ENCODE data around the gene KIF2C. TPM values are rescaled to one million over a fixed set of nuclear protein-coding genes. Genes with fewer than 3 reads are reported as not detected.
"Not testable (repeated sequence)": the region's sequence is repeated elsewhere in the genome, so short reads cannot be mapped to it uniquely, and the experiment has no call there.

KIF2C gene
- polyA plus RNA-seq, result 1 to 10 TPM; 4.5 to 9.4 TPM

- H3K36me3 ChIP-seq (ENCODE audit: control insufficient read depth in 2 of 2, insufficient read depth in 2 of 2, low read length in 1 of 2), result no peaks in the 10 kb centered on the region
- H3K9me3 ChIP-seq (ENCODE audit: control insufficient read depth in 2 of 2, insufficient read depth in 1 of 2, low read depth in 1 of 2, low read length in 1 of 2), result no peaks in the 10 kb centered on the region
- no peaks in the 10 kb centered on the region for H3K4me1 ChIP-seq (ENCODE audit: control insufficient read depth in 2 of 2, insufficient read depth in 2 of 2, low read length in 1 of 2)
- H3K27me3 ChIP-seq (ENCODE audit: control insufficient read depth in 1 of 2, insufficient read depth in 2 of 2, low read length in 2 of 2), result no peaks in the 10 kb centered on the region
- 0% methylated on average over 57 of the region's 57 CpGs for WGBS, 2 donors
- H3K27ac ChIP-seq (ENCODE audit: low read depth in 2 of 2, low read length in 1 of 2), result peak within 1 kb of the TSS; percentile 90 to 95
- peak within 1 kb of the TSS; percentile 60 to 84 for H3K4me3 ChIP-seq (ENCODE audit: low read depth in 1 of 2, low read length in 2 of 2)
Observed at GRCh38 chr1:44739307-44740178, at the start of gene KIF2C. Gene KIF2C (plus strand): TSS chr1:44739837. CDS start chr1:44739933, 96 bp downstream.

- no peaks in the 10 kb centered on the region for H3K36me3 ChIP-seq (ENCODE audit: control insufficient read depth in 2 of 2, insufficient read depth in 2 of 2, low read length in 1 of 2)
- WGBS, 2 donors, result 82 to 88% methylated on average over 2 of the region's 2 CpGs
- no peaks in the 10 kb centered on the region for H3K4me1 ChIP-seq (ENCODE audit: control insufficient read depth in 2 of 2, insufficient read depth in 2 of 2, low read length in 1 of 2)
- no peak overlapping the region for H3K4me3 ChIP-seq (ENCODE audit: low read depth in 1 of 2, low read length in 2 of 2)
- H3K9me3 ChIP-seq (ENCODE audit: control insufficient read depth in 2 of 2, insufficient read depth in 1 of 2, low read depth in 1 of 2, low read length in 1 of 2), result no peaks in the 10 kb centered on the region
- H3K27ac ChIP-seq (ENCODE audit: low read depth in 2 of 2, low read length in 1 of 2), result no peak overlapping the region
- no peaks in the 10 kb centered on the region for H3K27me3 ChIP-seq (ENCODE audit: control insufficient read depth in 1 of 2, insufficient read depth in 2 of 2, low read length in 2 of 2)
Observed at GRCh38 chr1:44693159-44693558, 46.5 kb upstream of the KIF2C start.

- Histone ChIP-seq H3K27ac (ENCODE audit: low read depth in 2 of 2, low read length in 1 of 2) (no peak overlapping the region), H3K27me3 (ENCODE audit: control insufficient read depth in 1 of 2, insufficient read depth in 2 of 2, low read length in 2 of 2) (no peaks in the 10 kb centered on the region)
- WGBS, 2 donors, result 95 to 97% methylated on average over 3 of the region's 3 CpGs
Observed at GRCh38 chr1:44693900-44694299, 45.7 kb upstream of the KIF2C start.

GRCh38 chr1:44694863-44695478, 44.7 kb upstream of the KIF2C start:
- Histone ChIP-seq H3K4me3 (ENCODE audit: low read depth in 1 of 2, low read length in 2 of 2) (no peak overlapping the region), H3K4me1 (ENCODE audit: control insufficient read depth in 2 of 2, insufficient read depth in 2 of 2, low read length in 1 of 2) (no peaks in the 10 kb centered on the region), H3K36me3 (ENCODE audit: control insufficient read depth in 2 of 2, insufficient read depth in 2 of 2, low read length in 1 of 2) (no peaks in the 10 kb centered on the region), H3K27ac (ENCODE audit: low read depth in 2 of 2, low read length in 1 of 2) (no peak overlapping the region), H3K27me3 (ENCODE audit: control insufficient read depth in 1 of 2, insufficient read depth in 2 of 2, low read length in 2 of 2) (no peaks in the 10 kb centered on the region), H3K9me3 (ENCODE audit: control insufficient read depth in 2 of 2, insufficient read depth in 1 of 2, low read depth in 1 of 2, low read length in 1 of 2) (no peaks in the 10 kb centered on the region)
- 91 to 92% methylated on average over 7 of the region's 7 CpGs for WGBS, 2 donors

More at GRCh38 chr1:44693900-44694299, 45.7 kb upstream of the KIF2C start:
- H3K4me3 ChIP-seq (ENCODE audit: low read depth in 1 of 2, low read length in 2 of 2), result no peak overlapping the region
- H3K4me1 ChIP-seq (ENCODE audit: control insufficient read depth in 2 of 2, insufficient read depth in 2 of 2, low read length in 1 of 2), result no peaks in the 10 kb centered on the region
- H3K36me3 ChIP-seq (ENCODE audit: control insufficient read depth in 2 of 2, insufficient read depth in 2 of 2, low read length in 1 of 2), result no peaks in the 10 kb centered on the region
- H3K9me3 ChIP-seq (ENCODE audit: control insufficient read depth in 2 of 2, insufficient read depth in 1 of 2, low read depth in 1 of 2, low read length in 1 of 2), result no peaks in the 10 kb centered on the region

GRCh38 chr1:44695671-44696070, 44.0 kb upstream of the KIF2C start:
- H3K4me3 ChIP-seq (ENCODE audit: low read depth in 1 of 2, low read length in 2 of 2), result no peak overlapping the region
- H3K9me3 ChIP-seq (ENCODE audit: control insufficient read depth in 2 of 2, insufficient read depth in 1 of 2, low read depth in 1 of 2, low read length in 1 of 2), result no peaks in the 10 kb centered on the region
- H3K4me1 ChIP-seq (ENCODE audit: control insufficient read depth in 2 of 2, insufficient read depth in 2 of 2, low read length in 1 of 2), result no peaks in the 10 kb centered on the region
- no peak overlapping the region for H3K27ac ChIP-seq (ENCODE audit: low read depth in 2 of 2, low read length in 1 of 2)
- H3K36me3 ChIP-seq (ENCODE audit: control insufficient read depth in 2 of 2, insufficient read depth in 2 of 2, low read length in 1 of 2), result no peaks in the 10 kb centered on the region
- H3K27me3 ChIP-seq (ENCODE audit: control insufficient read depth in 1 of 2, insufficient read depth in 2 of 2, low read length in 2 of 2), result no peaks in the 10 kb centered on the region
- WGBS, 2 donors, result 93 to 95% methylated on average over 4 of the region's 4 CpGs

GRCh38 chr1:44696101-44696500, 43.5 kb upstream of the KIF2C start:
- 90 to 91% methylated on average over 3 of the region's 3 CpGs for WGBS, 2 donors
- no peak overlapping the region for H3K27ac ChIP-seq (ENCODE audit: low read depth in 2 of 2, low read length in 1 of 2)

GRCh38 chr1:44696789-44697345, 42.8 kb upstream of the KIF2C start:
- Histone ChIP-seq H3K4me3 (ENCODE audit: low read depth in 1 of 2, low read length in 2 of 2) (no peak overlapping the region), H3K36me3 (ENCODE audit: control insufficient read depth in 2 of 2, insufficient read depth in 2 of 2, low read length in 1 of 2) (no peaks in the 10 kb centered on the region), H3K4me1 (ENCODE audit: control insufficient read depth in 2 of 2, insufficient read depth in 2 of 2, low read length in 1 of 2) (no peaks in the 10 kb centered on the region), H3K9me3 (ENCODE audit: control insufficient read depth in 2 of 2, insufficient read depth in 1 of 2, low read depth in 1 of 2, low read length in 1 of 2) (no peaks in the 10 kb centered on the region), H3K27ac (ENCODE audit: low read depth in 2 of 2, low read length in 1 of 2) (no peak overlapping the region), H3K27me3 (ENCODE audit: control insufficient read depth in 1 of 2, insufficient read depth in 2 of 2, low read length in 2 of 2) (no peaks in the 10 kb centered on the region)
- 79 to 80% methylated on average over 7 of the region's 7 CpGs for WGBS, 2 donors

More at GRCh38 chr1:44696101-44696500, 43.5 kb upstream of the KIF2C start:
- no peaks in the 10 kb centered on the region for H3K4me1 ChIP-seq (ENCODE audit: control insufficient read depth in 2 of 2, insufficient read depth in 2 of 2, low read length in 1 of 2)
- no peaks in the 10 kb centered on the region for H3K27me3 ChIP-seq (ENCODE audit: control insufficient read depth in 1 of 2, insufficient read depth in 2 of 2, low read length in 2 of 2)
- no peaks in the 10 kb centered on the region for H3K9me3 ChIP-seq (ENCODE audit: control insufficient read depth in 2 of 2, insufficient read depth in 1 of 2, low read depth in 1 of 2, low read length in 1 of 2)
- H3K36me3 ChIP-seq (ENCODE audit: control insufficient read depth in 2 of 2, insufficient read depth in 2 of 2, low read length in 1 of 2), result no peaks in the 10 kb centered on the region
- H3K4me3 ChIP-seq (ENCODE audit: low read depth in 1 of 2, low read length in 2 of 2), result no peak overlapping the region

GRCh38 chr1:44698138-44698537, 41.5 kb upstream of the KIF2C start:
- WGBS, 2 donors, result 86 to 94% methylated on average over 3 of the region's 3 CpGs
- Histone ChIP-seq H3K4me1 (ENCODE audit: control insufficient read depth in 2 of 2, insufficient read depth in 2 of 2, low read length in 1 of 2) (peaks cover 0 to 2% of the 10 kb centered on the region in 2 donors), H3K27me3 (ENCODE audit: control insufficient read depth in 1 of 2, insufficient read depth in 2 of 2, low read length in 2 of 2) (no peaks in the 10 kb centered on the region), H3K9me3 (ENCODE audit: control insufficient read depth in 2 of 2, insufficient read depth in 1 of 2, low read depth in 1 of 2, low read length in 1 of 2) (no peaks in the 10 kb centered on the region), H3K36me3 (ENCODE audit: control insufficient read depth in 2 of 2, insufficient read depth in 2 of 2, low read length in 1 of 2) (no peaks in the 10 kb centered on the region), H3K27ac (ENCODE audit: low read depth in 2 of 2, low read length in 1 of 2) (no peak overlapping the region), H3K4me3 (ENCODE audit: low read depth in 1 of 2, low read length in 2 of 2) (no peak overlapping the region)

- not testable (repeated sequence) for H3K4me1 ChIP-seq (ENCODE audit: control insufficient read depth in 2 of 2, insufficient read depth in 2 of 2, low read length in 1 of 2); H3K27ac ChIP-seq (ENCODE audit: low read depth in 2 of 2, low read length in 1 of 2); H3K4me3 ChIP-seq (ENCODE audit: low read depth in 1 of 2, low read length in 2 of 2); H3K27me3 ChIP-seq (ENCODE audit: control insufficient read depth in 1 of 2, insufficient read depth in 2 of 2, low read length in 2 of 2); H3K36me3 ChIP-seq (ENCODE audit: control insufficient read depth in 2 of 2, insufficient read depth in 2 of 2, low read length in 1 of 2); H3K9me3 ChIP-seq (ENCODE audit: control insufficient read depth in 2 of 2, insufficient read depth in 1 of 2, low read depth in 1 of 2, low read length in 1 of 2)
- WGBS, 2 donors, result 89 to 91% methylated on average over 9 of the region's 9 CpGs
Observed at GRCh38 chr1:44699375-44699774, 40.3 kb upstream of the KIF2C start.

All from esophagus (tissue), 2 donors.